HEK293 (cell line): ENCODE data around the gene TMEM167A.

Experiments
- CTCF ChIP-seq: fragments of 450-650 bp; formaldehyde crosslinking; IDR thresholded peaks from 2 replicates; pipeline ENCODE4 v1.5.1; 2016; ENCODE audit warnings: missing biosample characterization, missing genetic modification characterization
- GLI2 ChIP-seq: fragments of 450-650 bp; formaldehyde crosslinking; IDR thresholded peaks from 2 replicates; pipeline ENCODE4; 2017; ENCODE audit warnings: missing biosample characterization, missing genetic modification characterization, low read depth, borderline replicate concordance
- ZNF174 ChIP-seq: fragments of 450-650 bp; formaldehyde crosslinking; IDR thresholded peaks from 2 replicates; pipeline ENCODE4 v1.5.0; 2017; ENCODE audit warnings: missing biosample characterization, mild to moderate bottlenecking, missing genetic modification characterization
- ZNF274 ChIP-seq, 2 experiments: fragments of 200-500 bp in 1 of 2; fragments of 450-650 bp in 1 of 2; sonication (Bioruptor generic) in 1 of 2; formaldehyde crosslinking in 1 of 2; IDR thresholded peaks; 2 replicates each; pipeline versions ENCODE4 v1.5.1 to v1.6.1; 2014 to 2016; ENCODE audit warnings: borderline replicate concordance in 1 of 2, inconsistent platforms in 1 of 2, low read length in 1 of 2, missing biosample characterization in 1 of 2, missing genetic modification characterization in 1 of 2
- ZNF391 ChIP-seq: fragments of 450-650 bp; formaldehyde crosslinking; IDR thresholded peaks from 2 replicates; pipeline ENCODE4 v1.5.1; 2016; ENCODE audit warnings: low read depth, missing biosample characterization, missing genetic modification characterization, borderline replicate concordance

GRCh38 chr5:83082750-83083149, 5.6 kb upstream of the TMEM167A start:
- TF ChIP-seq ZNF174 (tag by site-specific recombination) (no peak), CTCF (tag by site-specific recombination) (no peak), GLI2 (tag by site-specific recombination) (no peak), ZNF391 (tag by site-specific recombination) (no peak), ZNF274 (IDR thresholded peaks at IDR 0.05; ENCODE audit: low read length) (no peak), ZNF274 (tag by site-specific recombination; IDR thresholded peaks at IDR 0.05; ENCODE audit: borderline replicate concordance) (no peak)
